Ramos (cell line): ENCODE results near the gene MIXL1.
"Not testable (repeated sequence)": the region's sequence is repeated elsewhere in the genome, so short reads cannot be mapped to it uniquely, and the experiment has no call there.

Source experiments
- in situ Hi-C: fragments of 300-500 bp; cut with MboI; formaldehyde crosslinking; loops from one replicate; pipeline ENCODE4 v1.14.3; 2022; ENCODE audit warnings: low sequenced_read_pairs; ENCODE audit not compliant: unreplicated experiment

Gene MIXL1

GRCh38 chr1:226223157-226223785 is at the start of gene MIXL1:
Gene MIXL1, plus strand, starts transcription at chr1:226223664. Its CDS starts 18 bp downstream, at chr1:226223682.
- in situ Hi-C loops, result no loop called here

GRCh38 chr1:226176870-226177269 is 46.6 kb upstream of the MIXL1 start:
- in situ Hi-C loops, result no loop called here

GRCh38 chr1:226181996-226182714 is 41.3 kb upstream of the MIXL1 start:
- in situ Hi-C loops, result no loop called here

- in situ Hi-C loops, result no loop called here
Observed at GRCh38 chr1:226185141-226186036, 38.1 kb upstream of the MIXL1 start.

GRCh38 chr1:226186124-226187018 is 37.1 kb upstream of the MIXL1 start, which contains the start of gene ACBD3:
Gene ACBD3, minus strand, starts transcription at chr1:226186741. Its CDS starts 66 bp downstream, at chr1:226186675.
- in situ Hi-C loops, result no loop called here

GRCh38 chr1:226187019-226187322 is 36.5 kb upstream of the MIXL1 start:
- in situ Hi-C loops, result no loop called here

- in situ Hi-C loops, result no loop called here
Observed at GRCh38 chr1:226187380-226187779, 36.1 kb upstream of the MIXL1 start.

GRCh38 chr1:226195144-226195543 is 28.3 kb upstream of the MIXL1 start:
- in situ Hi-C loops, result loop anchor here (5.0 kb wide), 1 partner anchor 73 kb away; no protein-coding TSS in a partner anchor

GRCh38 chr1:226199971-226200370 is 23.5 kb upstream of the MIXL1 start:
- in situ Hi-C loops, result loop anchor here (5.0 kb wide), 1 partner anchor 78 kb away; no protein-coding TSS in a partner anchor

- in situ Hi-C loops, result no loop called here
Observed at GRCh38 chr1:226201029-226201593, 22.4 kb upstream of the MIXL1 start.

GRCh38 chr1:226202246-226202645 is 21.2 kb upstream of the MIXL1 start:
- in situ Hi-C loops, result no loop called here

- in situ Hi-C loops, result not testable (repeated sequence)
Observed at GRCh38 chr1:226202666-226203065, 20.8 kb upstream of the MIXL1 start.

- in situ Hi-C loops, result no loop called here
Observed at GRCh38 chr1:226203240-226203639, 20.2 kb upstream of the MIXL1 start.

GRCh38 chr1:226203655-226204054 is 19.8 kb upstream of the MIXL1 start:
- in situ Hi-C loops, result no loop called here

GRCh38 chr1:226204198-226204597 is 19.3 kb upstream of the MIXL1 start:
- in situ Hi-C loops, result no loop called here

GRCh38 chr1:226207048-226207447 is 16.4 kb upstream of the MIXL1 start:
- in situ Hi-C loops, result no loop called here

- in situ Hi-C loops, result no loop called here
Observed at GRCh38 chr1:226209307-226210059, 14.0 kb upstream of the MIXL1 start.

GRCh38 chr1:226210571-226211176 is 12.8 kb upstream of the MIXL1 start:
- in situ Hi-C loops, result no loop called here
